NCI-H1436 treated with DMSO at 0.1 percent for 48 hours (cell line): Measurements from ENCODE around the gene PRR15.

Experiments
- DNase-seq: peaks from one replicate; lab custom pipeline; 2025; lab: John Stamatoyannopoulos, UW

PRR15 gene

GRCh38 chr7:29609162-29610037 is 45.8 kb downstream of the PRR15 start:
- no peak for DNase-seq

GRCh38 chr7:29610086-29610485 is 46.5 kb downstream of the PRR15 start:
- no peak for DNase-seq

- DNase-seq: no peak
These were observed 48.4 kb downstream of the PRR15 start for GRCh38 chr7:29611941-29612544.

GRCh38 chr7:29612596-29612995 is 49.0 kb downstream of the PRR15 start:
- DNase-seq: no peak

- no peak for DNase-seq
These were observed 49.5 kb downstream of the PRR15 start for GRCh38 chr7:29613100-29613499.

GRCh38 chr7:29614229-29614628 is 50.6 kb downstream of the PRR15 start:
- no peak for DNase-seq
